HG02763 (cell line): Measurements from ENCODE around the gene POLD4.

Source experiments
- ATAC-seq: cut with Tn5 transposase; IDR thresholded peaks from one replicate; pipeline ENCODE4 v1.9.1; 2021; ENCODE audit warnings: mild to moderate bottlenecking, moderate library complexity; ENCODE audit not compliant: unreplicated experiment

POLD4 gene

GRCh38 chr11:67389477-67389876, 36.1 kb upstream of the POLD4 start:
- ATAC-seq, result no peak

GRCh38 chr11:67387518-67387917, 34.2 kb upstream of the POLD4 start:
- no peak for ATAC-seq

GRCh38 chr11:67387069-67387468, 33.7 kb upstream of the POLD4 start:
- ATAC-seq, result no peak

- ATAC-seq, result no peak
Measured at GRCh38 chr11:67384851-67385366, 31.6 kb upstream of the POLD4 start.

- ATAC-seq, result no peak
Measured at GRCh38 chr11:67382276-67383136, 29.2 kb upstream of the POLD4 start.

- ATAC-seq, result no peak
Measured at GRCh38 chr11:67381244-67381972, 28.1 kb upstream of the POLD4 start.

GRCh38 chr11:67379061-67380058, 26.0 kb upstream of the POLD4 start:
- no peak for ATAC-seq

GRCh38 chr11:67378544-67378943, 25.2 kb upstream of the POLD4 start:
- ATAC-seq, result no peak

- no peak for ATAC-seq
Measured at GRCh38 chr11:67376873-67377808, 23.8 kb upstream of the POLD4 start.

GRCh38 chr11:67376063-67376820, 22.9 kb upstream of the POLD4 start:
- ATAC-seq, result no peak

- ATAC-seq, result no peak
Measured at GRCh38 chr11:67375320-67376055, 22.1 kb upstream of the POLD4 start.

- no peak for ATAC-seq
Measured at GRCh38 chr11:67374571-67375281, 21.4 kb upstream of the POLD4 start.

GRCh38 chr11:67373648-67374570, 20.6 kb upstream of the POLD4 start:
- ATAC-seq, result no peak

- no peak for ATAC-seq
Measured at GRCh38 chr11:67372993-67373647, 19.8 kb upstream of the POLD4 start, which contains the start of gene CLCF1. Gene CLCF1 (minus strand): TSS chr11:67373598. CDS start chr11:67373539, 59 bp downstream.

GRCh38 chr11:67372321-67372992, 19.1 kb upstream of the POLD4 start:
- no peak for ATAC-seq
